ENCODE results near the gene DLG2. TPM values are rescaled to one million over a fixed set of nuclear protein-coding genes. Genes with fewer than 3 reads are reported as not detected.

Gene DLG2
- total and polyA plus RNA-seq, 9 donors = 2.5 to 20.7 (median 12.0) TPM

DNA sequence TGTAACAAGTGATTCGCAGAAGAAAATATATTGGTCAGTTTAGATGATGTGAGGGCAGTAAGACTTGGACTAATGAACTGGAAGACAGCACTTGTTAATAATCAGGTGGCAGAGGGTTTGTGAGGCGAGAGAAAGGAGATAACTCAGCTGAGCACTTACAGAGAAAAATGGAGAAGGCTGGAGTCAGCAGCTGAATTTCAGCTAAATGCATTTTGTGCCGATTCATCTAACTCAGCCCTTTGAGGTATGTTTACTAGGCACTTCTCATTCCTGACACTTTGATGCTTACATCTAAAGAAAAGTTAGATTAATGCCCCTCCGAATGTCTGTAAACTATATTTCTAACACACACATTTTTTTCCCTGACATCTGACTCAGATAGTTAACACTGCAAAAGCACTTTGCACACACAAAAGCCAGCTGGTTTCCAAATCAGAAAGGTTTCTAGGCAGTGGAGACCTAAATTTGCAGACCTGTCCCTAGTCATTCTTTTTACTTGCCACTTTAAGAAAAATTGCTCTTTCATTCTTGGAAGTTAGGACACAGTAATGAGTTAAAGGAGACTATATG is 1481.4 kb downstream of the DLG2 start:
- TF ChIP-seq, protein P1, sequence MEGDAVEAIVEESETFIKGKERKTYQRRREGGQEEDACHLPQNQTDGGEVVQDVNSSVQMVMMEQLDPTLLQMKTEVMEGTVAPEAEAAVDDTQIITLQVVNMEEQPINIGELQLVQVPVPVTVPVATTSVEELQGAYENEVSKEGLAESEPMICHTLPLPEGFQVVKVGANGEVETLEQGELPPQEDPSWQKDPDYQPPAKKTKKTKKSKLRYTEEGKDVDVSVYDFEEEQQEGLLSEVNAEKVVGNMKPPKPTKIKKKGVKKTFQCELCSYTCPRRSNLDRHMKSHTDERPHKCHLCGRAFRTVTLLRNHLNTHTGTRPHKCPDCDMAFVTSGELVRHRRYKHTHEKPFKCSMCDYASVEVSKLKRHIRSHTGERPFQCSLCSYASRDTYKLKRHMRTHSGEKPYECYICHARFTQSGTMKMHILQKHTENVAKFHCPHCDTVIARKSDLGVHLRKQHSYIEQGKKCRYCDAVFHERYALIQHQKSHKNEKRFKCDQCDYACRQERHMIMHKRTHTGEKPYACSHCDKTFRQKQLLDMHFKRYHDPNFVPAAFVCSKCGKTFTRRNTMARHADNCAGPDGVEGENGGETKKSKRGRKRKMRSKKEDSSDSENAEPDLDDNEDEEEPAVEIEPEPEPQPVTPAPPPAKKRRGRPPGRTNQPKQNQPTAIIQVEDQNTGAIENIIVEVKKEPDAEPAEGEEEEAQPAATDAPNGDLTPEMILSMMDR (IDR thresholded peaks at IDR 0.05) = no peak
- TF ChIP-seq POLR2A (IDR thresholded peaks at IDR 0.05) = no peak
- no peak for TF ChIP-seq EP300 (IDR thresholded peaks at IDR 0.05)
- WGBS, 3 donors = 62 to 70% (median 63%) methylated on average over 4 of the region's 4 CpGs
- Histone ChIP-seq H3K36me3 (no peaks in the 10 kb centered on the region), H3K4me3 (no peak overlapping the region), H3K27me3 (no peaks in the 10 kb centered on the region), H3K27ac (no peak overlapping the region), H3K9me3 (no peaks in the 10 kb centered on the region), H3K4me1 (ENCODE audit: insufficient read depth) (peaks cover under 1% of the 10 kb centered on the region)
- no peak for DNase-seq
- intact Hi-C loops (cut with DNase I) = no loop called here

DNA sequence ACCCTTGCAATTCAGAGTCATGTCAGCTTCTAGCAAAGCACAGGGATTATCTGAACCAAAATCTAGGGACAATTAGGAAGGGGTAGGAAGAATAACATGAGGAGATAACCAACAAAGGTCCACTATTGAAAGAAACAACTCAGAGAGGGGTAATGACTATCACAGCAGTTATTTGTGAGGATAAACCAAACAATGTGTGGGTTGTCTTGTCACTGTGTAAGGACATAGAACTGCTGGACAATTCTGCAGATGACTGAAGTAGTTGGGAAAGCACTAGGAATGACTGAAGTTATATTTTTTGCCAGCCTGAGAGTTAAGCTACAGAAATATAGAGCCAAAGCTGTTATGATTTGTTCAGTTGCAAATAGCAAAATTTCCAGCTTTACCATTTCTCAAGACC is 1482.6 kb downstream of the DLG2 start:
- no peak for DNase-seq
- no peak overlapping the region for H3K27ac ChIP-seq
- intact Hi-C loops (cut with DNase I) = no loop called here
- no peaks in the 10 kb centered on the region for H3K9me3 ChIP-seq
- TF ChIP-seq POLR2A (IDR thresholded peaks at IDR 0.05) (no peak), EP300 (IDR thresholded peaks at IDR 0.05) (no peak)
- TF ChIP-seq, protein P1 (IDR thresholded peaks at IDR 0.05) = no peak
- no peak overlapping the region for H3K4me3 ChIP-seq
- H3K36me3 ChIP-seq = no peaks in the 10 kb centered on the region
- H3K27me3 ChIP-seq = no peaks in the 10 kb centered on the region
- peaks cover 1% of the 10 kb centered on the region for H3K4me1 ChIP-seq (ENCODE audit: insufficient read depth)

DNA sequence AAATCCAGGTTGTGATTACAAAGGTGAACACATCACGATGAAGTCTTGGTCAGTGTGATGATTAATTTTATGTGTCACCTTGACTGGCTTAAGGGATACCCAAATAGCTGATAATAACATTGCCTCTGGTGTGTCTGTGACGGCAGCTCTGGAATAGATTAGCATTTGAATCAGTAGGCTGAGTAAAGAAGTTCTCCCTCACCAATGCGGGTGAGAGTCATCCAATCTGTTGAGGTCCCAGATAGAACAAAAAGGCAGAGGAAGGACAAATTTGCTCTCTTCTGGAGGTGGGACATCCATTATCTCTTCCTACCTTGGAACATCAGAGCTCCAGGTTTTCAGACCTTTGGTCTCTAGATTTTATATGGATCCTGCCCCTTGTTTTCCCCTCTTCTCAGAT is 1484.7 kb downstream of the DLG2 start:
- TF ChIP-seq EP300 (IDR thresholded peaks at IDR 0.05) = no peak
- no peak for TF ChIP-seq POLR2A (IDR thresholded peaks at IDR 0.05)
- TF ChIP-seq, protein P1 (IDR thresholded peaks at IDR 0.05) = no peak
- Histone ChIP-seq H3K36me3 (no peaks in the 10 kb centered on the region), H3K27me3 (no peaks in the 10 kb centered on the region), H3K27ac (no peak overlapping the region), H3K4me1 (ENCODE audit: insufficient read depth) (peaks cover 1% of the 10 kb centered on the region), H3K9me3 (no peaks in the 10 kb centered on the region), H3K4me3 (no peak overlapping the region)
- DNase-seq = no peak
- intact Hi-C loops (cut with DNase I) = no loop called here
- WGBS, 3 donors = 88 to 95% (median 89%) methylated on average over 3 of the region's 3 CpGs

DNA sequence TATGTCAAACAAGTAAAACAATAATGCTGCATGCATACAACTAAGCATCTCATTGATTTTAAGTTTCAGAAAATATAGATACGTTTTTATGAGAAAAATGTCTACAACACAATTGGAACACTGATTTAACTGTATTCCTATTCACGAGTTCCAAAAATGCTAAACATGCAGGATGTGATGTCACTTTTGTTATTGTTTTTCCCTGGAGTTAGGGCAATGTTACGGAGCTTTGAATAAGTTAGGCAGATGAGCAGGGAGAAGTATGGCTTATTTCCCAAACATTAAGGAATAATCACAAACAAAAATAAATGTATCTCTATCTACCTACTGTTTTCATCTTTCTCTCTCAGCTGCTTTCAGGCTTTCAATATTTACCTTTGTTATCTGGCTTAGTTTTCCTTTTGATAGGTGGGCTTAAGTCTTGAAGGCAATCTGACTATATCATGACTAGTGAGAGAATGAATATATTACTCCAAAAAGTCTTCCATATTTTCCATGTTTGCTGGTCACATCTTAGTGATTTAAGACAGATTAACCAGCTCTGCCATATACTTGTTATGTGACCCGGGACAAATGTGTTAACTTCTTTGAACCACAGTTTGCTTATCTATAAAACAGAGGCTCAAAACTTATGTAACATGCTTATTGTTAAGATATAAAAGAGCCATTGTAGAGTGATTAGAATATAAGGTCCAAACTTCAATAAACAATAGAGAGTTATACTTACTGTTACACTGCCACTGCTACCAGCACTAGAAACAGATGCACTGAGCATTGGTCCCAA is 1486.6 kb downstream of the DLG2 start:
- TF ChIP-seq, protein P1 (IDR thresholded peaks at IDR 0.05) = no peak
- TF ChIP-seq POLR2A (IDR thresholded peaks at IDR 0.05) = no peak
- no peak for TF ChIP-seq EP300 (IDR thresholded peaks at IDR 0.05)
- H3K36me3 ChIP-seq = no peaks in the 10 kb centered on the region
- H3K27me3 ChIP-seq = no peaks in the 10 kb centered on the region
- no peak overlapping the region for H3K4me3 ChIP-seq
- H3K9me3 ChIP-seq = no peaks in the 10 kb centered on the region
- H3K4me1 ChIP-seq (ENCODE audit: insufficient read depth) = peaks cover 1% of the 10 kb centered on the region
- DNase-seq = no peak
- H3K27ac ChIP-seq = no peak overlapping the region
- intact Hi-C loops (cut with DNase I) = no loop called here
- 21 to 35% (median 21%) methylated on average over 4 of the region's 4 CpGs for WGBS, 3 donors

Measured in ovary (tissue), 9 donors.